ENCODE results near the gene BEGAIN.
A peak's percentile ranks its signal among the peaks of the same experiment; 100 is the strongest.

Gene BEGAIN

GRCh38 chr14:100500128-100500527 is 87.1 kb downstream of the BEGAIN start:
- DNase-seq, result peak in 1 of 10 donors; percentile 56

DNA sequence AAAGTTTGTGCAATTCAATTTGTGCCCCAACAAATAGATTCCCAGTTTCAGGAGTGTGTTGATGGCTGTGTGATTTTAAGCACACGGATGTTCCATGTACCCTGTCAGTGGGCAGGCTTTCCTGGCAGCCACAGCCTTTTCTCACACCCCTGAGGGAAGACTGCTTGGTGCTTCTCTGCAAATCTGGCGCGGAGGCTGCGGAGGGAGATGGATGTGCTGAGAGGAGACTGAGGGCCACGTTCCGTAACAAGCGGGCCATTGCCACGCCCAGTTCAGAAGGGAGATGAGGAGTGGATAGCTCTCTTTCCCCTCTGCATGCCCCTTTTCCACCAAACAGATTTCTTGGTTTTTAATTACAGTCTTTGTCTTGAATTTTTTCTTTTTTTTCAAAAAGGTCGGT is 89.1 kb downstream of the BEGAIN start:
- peak in 2 of 10 donors; percentile 54 to 89 for DNase-seq
- intact Hi-C loops (cut with DNase I), result no loop called here

More at GRCh38 chr14:100500128-100500527, 87.1 kb downstream of the BEGAIN start:
- intact Hi-C loops (cut with DNase I), result no loop called here

GRCh38 chr14:100495917-100496316 is 91.3 kb downstream of the BEGAIN start:
- DNase-seq, result no peak
- intact Hi-C loops (cut with DNase I), result no loop called here

GRCh38 chr14:100494645-100495044 is 92.6 kb downstream of the BEGAIN start:
- no peak for DNase-seq
- intact Hi-C loops (cut with DNase I), result no loop called here

DNA sequence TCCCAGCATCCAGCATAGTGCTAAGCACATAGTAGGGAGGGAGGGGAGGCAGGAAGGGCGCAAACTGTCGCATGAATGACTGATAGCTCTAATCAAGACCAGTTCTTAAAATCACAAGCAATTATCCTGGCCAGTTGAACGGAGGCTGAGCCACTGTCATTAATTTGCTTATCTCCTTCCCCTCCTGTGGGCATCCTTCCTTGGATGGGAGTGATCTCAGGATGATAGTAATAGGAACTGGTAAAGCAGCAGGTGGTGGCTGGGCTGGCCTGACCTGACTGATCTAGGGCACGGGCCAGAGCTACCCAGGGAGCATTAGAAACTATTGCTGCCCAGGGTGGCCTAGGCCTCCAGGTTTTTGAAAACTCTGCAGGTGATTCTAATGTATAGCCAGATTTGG is 97.0 kb downstream of the BEGAIN start:
- intact Hi-C loops (cut with DNase I), result no loop called here
- no peak for DNase-seq

GRCh38 chr14:100488057-100488456 is 99.2 kb downstream of the BEGAIN start:
- DNase-seq, result no peak
- intact Hi-C loops (cut with DNase I), result no loop called here

GRCh38 chr14:100487304-100487703 is 99.9 kb downstream of the BEGAIN start:
- intact Hi-C loops (cut with DNase I), result no loop called here
- DNase-seq, result no peak
